DMS114 treated with DMSO at 0.1 percent for 48 hours (cell line): ENCODE measurements around the gene FAM20A.
"Not testable (repeated sequence)": the region's sequence is repeated elsewhere in the genome, so short reads cannot be mapped to it uniquely, and the experiment has no call there.

ENCODE experiments used
- DNase-seq: peaks from one replicate; lab custom pipeline; 2025; ENCODE audit not compliant: unreplicated experiment; lab: John Stamatoyannopoulos, UW

The FAM20A gene

DNA sequence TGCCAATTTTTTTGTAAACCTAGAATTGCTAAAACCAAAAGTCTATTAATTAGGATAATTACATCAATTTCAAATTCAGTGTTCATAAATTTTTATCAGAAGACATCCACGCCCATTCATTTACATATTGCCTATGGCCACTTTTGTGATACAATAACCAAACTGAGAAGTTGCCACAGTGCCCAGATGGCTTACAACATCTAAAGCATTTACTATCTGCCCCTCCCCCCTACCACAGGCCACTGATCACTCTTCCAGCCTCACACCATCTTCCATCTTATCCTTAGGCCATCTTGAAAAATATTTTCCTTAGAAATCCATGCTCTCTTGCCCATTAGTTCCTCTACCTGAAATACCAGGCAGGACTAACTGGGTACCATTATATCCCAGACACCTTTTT is 95.2 kb downstream of the FAM20A start:
- DNase-seq, result no peak

DNA sequence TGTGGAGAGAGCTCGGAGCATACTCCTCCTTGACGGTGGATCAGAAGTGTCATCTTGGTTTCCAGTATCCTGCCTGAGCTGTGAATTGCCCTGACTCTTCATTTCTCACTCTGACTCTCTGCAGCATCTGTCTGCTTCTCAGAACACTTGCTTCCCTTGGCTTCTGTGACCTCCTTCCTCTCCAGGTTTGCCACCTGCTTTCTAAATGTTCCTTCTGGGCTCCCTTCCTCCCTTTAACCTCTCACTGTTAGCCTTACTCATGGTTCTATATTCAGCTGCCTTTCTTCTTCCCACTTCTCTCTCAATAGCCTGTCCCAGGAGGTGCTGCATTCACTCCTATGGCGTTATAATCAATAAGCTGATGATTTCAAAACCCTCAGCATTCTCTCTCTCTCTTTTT is 100.1 kb downstream of the FAM20A start:
- no peak for DNase-seq

DNA sequence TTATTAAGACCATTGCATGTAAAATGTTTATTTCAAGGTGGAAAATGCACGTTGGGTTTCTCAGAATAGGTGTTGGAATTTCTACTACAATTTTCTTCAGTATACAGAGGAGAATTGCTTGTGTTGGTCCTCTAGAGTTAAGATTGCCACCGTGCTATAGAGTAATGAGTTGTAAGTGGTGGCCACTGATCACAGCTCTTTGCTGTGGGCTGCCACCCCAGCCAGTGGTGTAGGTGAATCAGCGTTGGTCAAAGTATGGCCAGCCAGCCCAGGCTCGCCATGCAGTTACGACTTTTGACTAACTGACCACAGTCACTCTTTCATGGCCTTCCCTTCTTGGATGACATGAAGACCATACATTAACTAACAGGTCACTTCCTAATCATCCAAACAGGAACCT is 101.6 kb downstream of the FAM20A start:
- DNase-seq, result no peak

DNA sequence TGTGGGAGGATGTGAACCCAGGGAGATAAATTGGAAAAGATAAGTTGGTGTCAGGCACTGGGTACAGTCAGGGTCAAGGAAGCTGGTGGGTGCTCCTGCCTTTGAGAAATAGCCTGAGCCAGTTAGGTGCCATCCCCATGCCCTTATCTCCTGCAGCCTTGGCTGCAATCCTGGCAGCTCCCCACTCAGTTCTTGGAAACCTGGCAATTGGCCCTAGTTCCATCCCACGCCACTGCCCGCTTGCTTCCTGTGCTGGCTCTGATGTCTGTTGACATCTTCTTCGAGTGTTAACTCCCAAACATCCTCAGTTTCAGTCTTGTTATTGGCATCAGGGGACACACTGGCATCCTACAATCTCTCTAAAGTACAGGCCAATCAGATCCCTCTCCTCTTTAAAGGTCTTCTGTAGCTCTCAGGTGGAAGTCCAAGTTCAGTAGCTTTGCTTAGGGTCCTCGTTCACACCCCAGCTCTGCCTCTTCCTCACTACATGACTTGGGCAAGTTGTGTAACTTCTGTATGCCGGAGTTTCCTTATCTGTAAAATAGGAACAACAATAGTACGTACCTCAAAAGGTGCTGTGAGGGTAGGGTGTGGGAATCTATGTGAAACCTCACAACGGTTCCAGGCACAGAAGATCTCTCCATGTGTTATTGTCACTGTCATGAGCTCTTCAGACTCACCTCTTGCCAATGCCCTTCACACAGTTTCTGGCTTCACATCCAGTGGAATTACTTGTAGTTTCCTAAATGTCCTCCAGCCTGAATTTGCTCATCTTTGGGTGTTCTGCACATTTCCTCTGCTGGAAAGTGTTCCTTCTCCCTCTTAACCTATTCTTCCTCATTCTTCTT is 102.5 kb downstream of the FAM20A start:
- DNase-seq, result no peak

DNA sequence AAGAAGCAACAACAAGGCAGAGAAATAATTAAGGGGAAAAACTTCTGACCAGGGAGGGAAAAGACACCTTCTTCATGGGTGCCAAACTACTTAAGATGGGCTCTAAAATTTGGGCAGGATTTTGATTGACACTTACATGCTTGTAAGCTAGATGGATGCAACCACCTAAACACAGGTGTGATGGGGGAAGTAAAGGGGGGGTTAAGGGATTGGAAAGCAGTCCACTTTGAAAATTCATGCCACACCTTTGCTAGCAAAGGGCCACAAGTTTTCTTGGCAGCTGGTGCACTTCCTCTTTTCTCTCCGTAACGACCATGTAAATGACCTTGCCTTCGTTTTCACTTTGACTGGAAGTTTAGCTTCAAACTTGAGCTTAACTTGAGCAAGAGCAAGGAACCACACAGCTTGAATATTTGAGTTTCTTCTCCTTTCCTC is 103.3 kb downstream of the FAM20A start:
- DNase-seq, result no peak

DNA sequence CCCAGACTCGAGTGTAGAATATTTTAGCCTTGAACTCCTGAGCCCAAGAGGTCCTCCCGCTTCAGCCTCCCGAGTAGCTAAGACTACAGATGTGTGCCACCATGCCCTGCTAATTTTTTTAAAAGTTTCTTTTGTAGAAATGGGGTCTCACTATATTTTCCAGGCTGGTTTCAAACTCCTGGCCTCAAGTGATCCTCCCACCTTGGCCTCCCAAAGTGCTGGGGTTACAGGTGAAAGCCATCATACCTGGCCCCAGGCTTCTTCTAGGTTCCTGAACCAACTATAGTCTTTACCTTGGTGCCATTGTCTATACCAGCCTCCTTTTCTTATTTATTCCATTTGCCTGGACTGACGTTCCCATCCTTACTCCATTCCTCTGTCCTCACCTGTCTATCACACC is 106.1 kb downstream of the FAM20A start:
- DNase-seq, result no peak

DNA sequence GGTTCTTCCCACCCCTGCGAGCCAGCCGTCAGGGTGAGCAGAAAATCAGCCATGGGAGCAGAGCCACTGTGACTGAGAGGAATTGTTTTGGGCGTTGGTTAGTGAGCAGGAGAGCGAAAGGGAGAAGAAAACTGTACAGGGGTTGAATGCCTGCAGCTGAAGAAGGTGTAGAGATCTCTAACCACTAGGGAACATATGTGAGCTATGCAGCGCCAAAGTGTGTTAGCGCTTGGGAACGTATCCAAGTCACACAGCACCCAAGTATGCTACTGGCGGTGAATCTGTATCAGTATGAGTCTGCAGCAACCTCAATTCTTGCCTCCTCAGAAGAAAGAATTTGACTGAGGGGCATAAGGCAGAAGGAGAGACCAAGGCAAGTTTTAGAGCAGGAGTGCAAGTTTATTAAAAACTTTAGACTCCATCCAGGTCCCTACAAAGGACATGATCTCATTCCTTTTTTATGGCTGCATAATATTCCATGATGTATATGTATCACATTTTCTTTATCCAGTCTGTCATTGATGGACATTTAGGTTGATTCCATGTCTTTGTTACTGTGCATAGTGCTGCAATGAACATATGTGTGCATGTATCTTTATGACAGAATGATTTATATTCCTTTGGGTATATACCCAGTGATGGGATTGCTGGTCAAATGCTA is 108.6 kb downstream of the FAM20A start:
- DNase-seq, result not testable (repeated sequence)

DNA sequence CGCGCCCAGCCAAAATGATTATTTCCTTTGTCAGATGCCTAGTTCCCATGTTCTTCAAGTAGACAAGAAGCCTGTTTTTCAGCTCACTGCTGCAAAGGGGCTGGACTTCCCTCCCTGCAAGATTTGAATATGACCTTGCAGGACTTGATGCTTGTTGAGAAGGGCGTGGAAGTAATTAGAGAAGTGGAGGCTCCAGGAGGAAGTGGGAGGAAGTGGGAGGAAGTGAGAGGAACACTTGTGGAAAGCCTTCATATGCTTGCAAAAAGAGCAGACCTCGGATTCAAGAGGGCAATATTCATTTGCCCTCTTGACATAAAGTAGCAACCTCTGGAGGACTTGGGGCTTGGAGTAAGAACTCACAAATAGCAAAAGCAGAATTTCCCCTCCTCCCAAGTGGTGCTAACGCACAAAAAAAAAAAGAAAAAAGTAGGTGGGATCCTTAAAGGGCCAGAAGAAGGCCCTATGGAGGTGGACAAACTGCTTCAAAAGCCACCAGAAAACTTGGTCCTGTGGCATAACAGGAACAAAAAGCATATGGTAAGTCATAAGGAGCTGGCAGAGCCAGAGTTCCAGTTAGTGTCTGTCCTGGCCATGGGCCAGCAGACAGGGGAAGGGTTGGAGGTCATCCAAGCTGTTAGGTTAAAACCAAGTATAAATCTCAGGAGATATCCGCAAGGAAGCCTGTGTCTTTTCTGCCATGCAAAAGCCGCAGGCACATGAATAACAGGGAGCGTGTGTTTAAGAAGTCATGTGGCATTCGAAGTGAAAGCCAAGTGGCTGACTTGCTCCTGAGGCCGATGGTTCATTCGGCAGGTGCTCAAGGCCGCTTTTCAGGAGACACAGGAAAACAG is 109.6 kb downstream of the FAM20A start:
- no peak for DNase-seq

DNA sequence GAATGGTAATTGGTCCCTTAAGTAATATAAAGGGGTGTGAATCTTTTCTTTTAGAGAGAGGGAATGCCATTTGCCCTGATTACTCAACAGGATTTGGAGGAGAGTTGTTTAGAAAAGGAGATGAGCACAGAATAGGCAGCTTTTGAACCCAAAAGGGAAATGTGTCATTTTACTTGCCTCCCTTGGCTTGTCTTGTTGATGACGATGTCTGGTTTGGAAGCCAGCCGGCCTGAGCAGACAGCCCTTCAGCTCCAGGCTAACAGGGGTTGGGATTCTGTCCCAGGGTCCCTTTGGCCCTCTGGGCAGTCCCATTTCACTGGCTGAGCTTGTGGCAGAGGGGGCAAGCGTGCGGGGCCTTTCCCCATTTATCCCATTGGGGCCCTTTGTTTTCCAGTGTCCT is 111.2 kb downstream of the FAM20A start:
- no peak for DNase-seq
